ENCODE results near the gene UNC5C. TPM values are rescaled to one million over a fixed set of nuclear protein-coding genes. Genes with fewer than 3 reads are reported as not detected.

UNC5C gene
- total RNA-seq, 4 donors from 2014 or later: 0.44 to 0.68 (median 0.61) TPM

DNA sequence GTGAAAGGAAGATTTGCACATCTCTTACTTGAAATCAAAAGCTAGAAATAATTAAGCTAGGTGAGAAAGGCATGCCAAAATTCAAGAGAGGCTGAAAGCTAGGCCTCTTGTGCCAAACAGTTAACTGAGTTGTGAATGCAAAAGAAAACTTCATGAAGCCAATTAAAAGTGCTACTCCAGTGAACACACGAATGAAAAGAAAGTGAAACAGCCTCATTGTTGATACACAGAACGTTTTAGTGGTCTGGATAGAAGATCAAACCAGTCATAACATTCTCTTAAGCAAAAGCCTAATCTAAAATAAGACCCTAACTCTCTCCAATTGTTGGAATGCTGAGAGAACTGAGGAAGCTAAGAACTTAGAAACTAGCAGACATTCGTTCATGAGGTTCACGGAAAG is 122.3 kb downstream of the UNC5C start:
- TF ChIP-seq CTCF (IDR thresholded peaks at IDR 0.05; ENCODE audit: low read depth): no peak

DNA sequence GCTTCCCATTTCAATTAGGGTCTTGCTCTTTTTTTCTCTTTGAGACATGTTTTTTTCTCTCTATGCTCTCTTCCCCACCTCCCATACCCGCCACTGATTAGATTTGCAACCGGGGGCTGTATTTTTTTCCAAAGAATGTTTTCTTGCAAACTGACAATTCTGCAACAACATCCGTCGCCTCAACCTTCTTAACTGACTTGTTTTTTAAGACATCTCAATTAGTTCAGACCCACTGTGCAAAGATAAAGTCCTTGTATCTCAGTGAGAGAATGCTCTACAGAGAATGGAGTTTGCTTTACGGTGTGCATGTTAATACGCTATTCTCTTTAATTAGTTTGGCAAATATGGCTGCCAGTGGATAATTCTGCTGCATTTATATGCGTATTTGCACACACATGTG is 126.3 kb downstream of the UNC5C start:
- TF ChIP-seq CTCF (IDR thresholded peaks at IDR 0.05; ENCODE audit: low read depth): no peak

- TF ChIP-seq CTCF (IDR thresholded peaks at IDR 0.05; ENCODE audit: low read depth): no peak
Measured at GRCh38 chr4:95421869-95422268, 126.9 kb downstream of the UNC5C start.

DNA sequence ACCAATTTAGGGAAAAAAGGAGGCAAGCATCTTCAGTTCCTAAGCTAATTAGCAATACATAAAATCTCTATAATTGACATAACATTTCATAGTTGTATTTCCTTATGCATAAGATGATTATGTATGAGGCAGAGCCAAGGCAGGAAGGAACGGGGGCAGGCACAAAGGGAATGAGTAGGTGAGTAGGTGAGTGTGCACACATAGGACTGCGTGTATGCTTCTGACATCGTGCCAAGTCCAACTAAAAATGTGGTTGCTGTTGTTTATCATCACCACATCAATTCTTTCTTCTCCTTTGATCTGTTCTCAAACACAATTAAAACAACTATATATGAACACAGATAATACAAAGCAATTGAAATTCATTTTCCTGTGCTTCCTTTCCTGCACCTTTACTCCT is 131.2 kb downstream of the UNC5C start:
- TF ChIP-seq CTCF (IDR thresholded peaks at IDR 0.05; ENCODE audit: low read depth): no peak

GRCh38 chr4:95415346-95415771 is 133.4 kb downstream of the UNC5C start:
- TF ChIP-seq CTCF (IDR thresholded peaks at IDR 0.05; ENCODE audit: low read depth): no peak

DNA sequence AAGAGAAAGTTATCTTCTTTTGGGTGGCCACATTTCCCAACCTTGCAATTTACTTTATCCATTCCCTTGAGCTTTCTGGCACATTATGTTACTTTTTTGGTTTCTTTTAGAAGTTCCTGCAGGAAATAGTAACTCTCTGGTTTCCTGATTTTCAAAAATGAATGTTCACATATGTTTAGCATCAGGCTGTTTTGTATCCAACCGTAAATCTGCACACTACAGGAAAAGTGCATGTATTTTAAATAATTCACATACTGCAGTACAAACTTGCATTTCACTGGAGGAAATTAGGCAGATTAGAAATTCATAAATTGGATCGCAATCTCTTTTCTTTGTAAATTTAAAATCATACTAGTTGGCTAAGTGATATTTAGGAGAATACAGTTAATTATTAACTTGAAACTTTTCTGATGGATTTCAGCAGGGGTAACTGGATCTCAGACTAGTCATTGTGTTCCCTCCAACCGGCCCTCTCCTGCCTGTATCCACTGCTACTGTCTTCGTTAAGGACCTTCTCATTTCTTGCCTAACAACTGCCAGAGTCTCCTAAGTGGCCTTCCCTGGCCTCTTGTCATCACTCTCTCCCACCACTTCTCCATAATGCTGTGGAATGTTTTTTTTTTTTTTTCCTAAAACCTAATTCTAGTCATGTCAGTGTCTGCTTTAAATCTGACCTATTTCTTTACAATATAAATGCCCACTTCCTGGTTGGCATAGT is 137.2 kb downstream of the UNC5C start:
- TF ChIP-seq CTCF (IDR thresholded peaks at IDR 0.05; ENCODE audit: low read depth): no peak

DNA sequence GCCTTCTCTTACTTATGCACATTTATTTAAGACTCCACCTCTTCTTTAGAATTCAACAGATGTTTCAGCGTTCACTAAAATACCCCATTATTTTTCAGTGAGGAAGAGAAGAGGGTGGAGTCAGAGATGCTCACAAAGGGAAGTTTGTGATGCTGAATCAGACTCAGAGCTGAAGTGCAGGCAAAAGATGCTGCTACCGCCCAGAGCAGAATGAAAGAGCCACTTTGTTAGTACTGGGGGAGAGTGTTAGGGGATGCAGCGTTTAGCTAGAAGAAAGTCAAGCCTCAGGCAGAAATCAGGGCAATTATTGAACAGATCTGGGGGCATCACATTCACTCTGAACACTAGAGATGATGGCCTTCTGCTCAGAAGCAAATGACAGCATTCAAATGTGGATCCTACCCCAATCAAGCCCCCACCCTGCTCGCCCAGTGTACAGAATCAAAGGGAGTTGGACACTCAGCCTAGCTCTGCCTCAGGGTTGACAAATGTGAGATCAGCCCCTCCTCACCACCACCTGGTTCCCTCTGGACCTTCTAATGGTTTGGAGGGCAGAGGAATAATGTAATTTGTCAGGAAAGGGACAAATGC is 138.3 kb downstream of the UNC5C start:
- no peak for TF ChIP-seq CTCF (IDR thresholded peaks at IDR 0.05; ENCODE audit: low read depth)
